GM19452 (cell line): Measurements from ENCODE around the gene AR.

Experiments
- ATAC-seq: cut with Tn5 transposase; IDR thresholded peaks from one replicate; pipeline ENCODE4 v1.9.1; 2021; ENCODE audit not compliant: unreplicated experiment

AR gene

DNA sequence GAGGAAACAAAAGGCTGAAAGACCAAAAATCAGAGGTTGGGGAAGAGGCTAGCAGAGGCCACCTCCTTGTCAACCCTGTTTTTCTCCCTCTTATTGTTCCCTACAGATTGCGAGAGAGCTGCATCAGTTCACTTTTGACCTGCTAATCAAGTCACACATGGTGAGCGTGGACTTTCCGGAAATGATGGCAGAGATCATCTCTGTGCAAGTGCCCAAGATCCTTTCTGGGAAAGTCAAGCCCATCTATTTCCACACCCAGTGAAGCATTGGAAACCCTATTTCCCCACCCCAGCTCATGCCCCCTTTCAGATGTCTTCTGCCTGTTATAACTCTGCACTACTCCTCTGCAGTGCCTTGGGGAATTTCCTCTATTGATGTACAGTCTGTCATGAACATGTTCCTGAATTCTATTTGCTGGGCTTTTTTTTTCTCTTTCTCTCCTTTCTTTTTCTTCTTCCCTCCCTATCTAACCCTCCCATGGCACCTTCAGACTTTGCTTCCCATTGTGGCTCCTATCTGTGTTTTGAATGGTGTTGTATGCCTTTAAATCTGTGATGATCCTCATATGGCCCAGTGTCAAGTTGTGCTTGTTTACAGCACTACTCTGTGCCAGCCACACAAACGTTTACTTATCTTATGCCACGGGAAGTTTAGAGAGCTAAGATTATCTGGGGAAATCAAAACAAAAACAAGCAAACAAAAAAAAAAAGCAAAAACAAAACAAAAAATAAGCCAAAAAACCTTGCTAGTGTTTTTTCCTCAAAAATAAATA is 179.9 kb downstream of the AR start:
- ATAC-seq: no peak

GRCh38 chrX:67724359-67725110 is 180.7 kb downstream of the AR start:
- no peak for ATAC-seq

DNA sequence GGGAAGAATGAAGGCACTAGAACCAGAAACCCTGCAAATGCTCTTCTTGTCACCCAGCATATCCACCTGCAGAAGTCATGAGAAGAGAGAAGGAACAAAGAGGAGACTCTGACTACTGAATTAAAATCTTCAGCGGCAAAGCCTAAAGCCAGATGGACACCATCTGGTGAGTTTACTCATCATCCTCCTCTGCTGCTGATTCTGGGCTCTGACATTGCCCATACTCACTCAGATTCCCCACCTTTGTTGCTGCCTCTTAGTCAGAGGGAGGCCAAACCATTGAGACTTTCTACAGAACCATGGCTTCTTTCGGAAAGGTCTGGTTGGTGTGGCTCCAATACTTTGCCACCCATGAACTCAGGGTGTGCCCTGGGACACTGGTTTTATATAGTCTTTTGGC is 181.7 kb downstream of the AR start:
- ATAC-seq: no peak

- no peak for ATAC-seq
Measured at GRCh38 chrX:67726018-67726417, 182.2 kb downstream of the AR start.

GRCh38 chrX:67727576-67727975 is 183.8 kb downstream of the AR start:
- no peak for ATAC-seq

DNA sequence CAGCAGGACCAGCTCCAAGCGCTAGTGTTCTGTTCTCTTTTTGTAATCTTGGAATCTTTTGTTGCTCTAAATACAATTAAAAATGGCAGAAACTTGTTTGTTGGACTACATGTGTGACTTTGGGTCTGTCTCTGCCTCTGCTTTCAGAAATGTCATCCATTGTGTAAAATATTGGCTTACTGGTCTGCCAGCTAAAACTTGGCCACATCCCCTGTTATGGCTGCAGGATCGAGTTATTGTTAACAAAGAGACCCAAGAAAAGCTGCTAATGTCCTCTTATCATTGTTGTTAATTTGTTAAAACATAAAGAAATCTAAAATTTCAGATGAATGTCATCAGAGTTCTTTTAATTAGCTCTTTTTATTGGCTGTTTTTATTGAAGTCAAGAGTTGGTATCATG is 186.5 kb downstream of the AR start:
- ATAC-seq: no peak

- no peak for ATAC-seq
Measured at GRCh38 chrX:67731061-67731460, 187.2 kb downstream of the AR start.

- no peak for ATAC-seq
Measured at GRCh38 chrX:67732864-67733263, 189.0 kb downstream of the AR start.

DNA sequence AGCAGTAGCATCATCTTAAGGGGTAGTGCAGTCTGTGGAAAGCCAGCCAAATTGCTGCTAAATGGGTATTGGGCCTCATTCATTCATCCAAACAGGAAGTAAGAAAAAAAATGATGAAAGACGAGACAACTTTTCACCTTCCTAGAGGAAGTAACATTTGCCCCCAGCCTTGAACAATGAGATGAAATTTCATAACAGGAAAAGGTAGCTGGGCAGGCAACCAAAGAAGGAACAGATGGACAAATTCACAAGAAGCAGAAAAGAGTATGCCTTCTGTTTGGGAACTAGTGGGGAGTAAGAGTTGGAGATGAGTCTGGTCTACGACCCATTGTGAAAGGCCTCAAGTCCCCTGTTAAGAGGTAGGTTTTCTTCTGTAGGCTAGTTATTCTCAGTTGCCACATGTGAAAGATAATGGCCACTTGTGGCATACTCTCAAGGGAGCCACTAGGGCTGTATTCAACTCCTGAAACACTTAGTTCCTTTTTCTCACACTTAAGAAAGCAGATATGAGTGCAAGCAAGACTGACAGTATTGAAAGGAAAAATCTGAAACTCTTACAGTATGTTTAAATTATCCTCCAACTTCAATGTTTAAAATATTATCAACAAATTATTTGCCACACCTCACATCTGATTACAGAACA is 190.4 kb downstream of the AR start:
- no peak for ATAC-seq

DNA sequence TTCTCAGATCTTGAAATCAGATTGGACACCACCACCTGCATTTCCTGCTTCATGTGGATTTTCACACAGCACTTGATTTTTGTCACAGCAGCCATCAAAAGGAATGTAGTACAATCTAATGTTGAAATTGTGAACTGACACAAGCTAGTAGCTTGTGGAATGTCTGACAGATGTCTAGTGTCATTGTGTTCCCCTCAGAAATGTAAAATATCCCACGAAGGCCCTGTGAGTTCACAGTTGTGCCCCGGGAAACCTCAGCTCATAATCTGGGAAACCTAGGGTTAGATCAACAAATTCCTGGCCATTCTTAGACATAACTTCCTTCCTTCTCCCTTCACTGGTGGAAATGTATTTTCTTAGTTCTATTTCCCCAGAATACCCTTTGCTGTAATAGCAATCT is 205.7 kb downstream of the AR start:
- no peak for ATAC-seq

GRCh38 chrX:67750694-67751093 is 206.9 kb downstream of the AR start:
- no peak for ATAC-seq

DNA sequence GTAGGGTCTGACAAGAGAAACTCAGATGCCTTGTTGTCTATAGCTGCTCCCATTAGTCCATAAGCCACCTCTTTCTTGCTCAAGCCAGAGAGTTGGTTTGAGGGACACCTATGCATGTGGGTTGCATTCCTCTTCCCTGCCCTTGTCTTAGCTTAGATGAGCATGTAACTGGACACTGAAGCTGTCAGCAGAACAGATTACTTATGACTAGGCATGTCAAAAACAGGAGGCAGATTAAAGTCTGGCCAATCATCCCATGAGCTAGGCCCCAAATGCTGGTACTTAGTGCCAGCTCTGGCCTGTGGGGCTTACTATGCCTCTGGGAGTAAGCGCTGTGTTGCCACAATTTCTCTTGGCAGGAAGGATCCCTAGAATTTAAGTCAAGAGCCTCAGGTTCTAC is 215.2 kb downstream of the AR start:
- no peak for ATAC-seq

DNA sequence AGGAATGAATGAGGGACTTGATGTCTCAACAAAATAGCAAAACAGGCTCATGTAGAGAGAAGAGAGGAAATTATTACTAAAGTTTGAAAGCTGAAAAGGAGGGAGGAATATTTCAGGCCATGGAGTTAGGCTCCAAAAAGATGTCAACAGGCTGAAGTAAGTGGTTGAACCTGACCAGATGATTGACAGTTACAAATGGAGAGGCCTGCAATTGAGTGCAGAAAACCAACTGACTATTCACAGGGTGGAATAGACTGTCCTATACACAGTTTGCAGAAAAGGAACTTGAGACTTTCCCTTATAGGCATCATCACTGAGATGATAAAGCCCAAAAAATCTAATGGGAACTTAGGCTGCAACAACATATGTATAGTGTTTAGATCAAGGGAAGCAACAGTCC is 233.3 kb downstream of the AR start:
- no peak for ATAC-seq

DNA sequence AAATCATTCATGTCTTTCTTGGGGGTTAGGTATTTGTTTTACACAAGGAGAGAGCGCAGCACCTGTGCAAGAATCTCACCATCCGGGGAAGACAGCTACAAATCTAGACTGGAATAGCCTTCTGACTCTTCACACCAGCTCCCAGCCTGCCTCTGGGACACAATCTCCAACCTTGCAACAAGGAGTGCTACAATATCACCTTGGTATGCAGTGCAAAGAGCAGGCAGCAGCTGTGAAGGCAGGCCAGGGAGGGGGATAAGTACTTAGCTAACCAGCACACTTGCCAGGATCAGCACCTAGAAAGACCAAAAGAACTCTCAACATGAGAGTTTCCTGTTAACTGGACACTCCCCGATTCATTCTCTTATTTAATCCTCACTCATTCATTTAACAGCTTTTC is 235.3 kb downstream of the AR start:
- no peak for ATAC-seq
